GM21825 (cell line): ENCODE data around the gene HAX1.
"Not testable (repeated sequence)": the region's sequence is repeated elsewhere in the genome, so short reads cannot be mapped to it uniquely, and the experiment has no call there.

Experiments used
- ATAC-seq: cut with Tn5 transposase; IDR thresholded peaks from one replicate; pipeline ENCODE4 v1.9.1; 2021; ENCODE audit warnings: mild to moderate bottlenecking, moderate library complexity; ENCODE audit not compliant: unreplicated experiment

The HAX1 gene

DNA sequence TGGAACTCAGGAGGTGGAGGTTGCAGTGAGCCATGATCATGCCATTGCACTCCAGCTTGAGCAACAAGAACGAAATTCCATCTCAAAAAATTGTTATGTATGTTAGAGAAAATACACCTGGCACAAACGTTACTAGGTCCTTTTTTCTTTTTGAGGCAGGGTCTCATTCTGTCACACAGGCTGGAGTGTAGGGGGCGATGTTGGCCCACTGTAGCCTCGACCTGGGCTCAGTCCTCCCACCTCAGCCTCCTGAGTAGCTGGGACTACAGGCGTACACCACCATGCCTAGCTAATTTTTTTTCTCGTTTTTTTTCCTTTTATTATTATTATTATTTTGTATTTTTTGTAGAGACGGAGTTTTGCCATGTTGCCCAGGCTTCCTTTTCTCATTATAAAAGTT lies 4.4 kb downstream of the HAX1 start:
- no peak for ATAC-seq

GRCh38 chr1:154287591-154287990 lies 15.2 kb downstream of the HAX1 start:
- not testable (repeated sequence) for ATAC-seq

- ATAC-seq = no peak
Measured at GRCh38 chr1:154288661-154289060, 16.2 kb downstream of the HAX1 start.

DNA sequence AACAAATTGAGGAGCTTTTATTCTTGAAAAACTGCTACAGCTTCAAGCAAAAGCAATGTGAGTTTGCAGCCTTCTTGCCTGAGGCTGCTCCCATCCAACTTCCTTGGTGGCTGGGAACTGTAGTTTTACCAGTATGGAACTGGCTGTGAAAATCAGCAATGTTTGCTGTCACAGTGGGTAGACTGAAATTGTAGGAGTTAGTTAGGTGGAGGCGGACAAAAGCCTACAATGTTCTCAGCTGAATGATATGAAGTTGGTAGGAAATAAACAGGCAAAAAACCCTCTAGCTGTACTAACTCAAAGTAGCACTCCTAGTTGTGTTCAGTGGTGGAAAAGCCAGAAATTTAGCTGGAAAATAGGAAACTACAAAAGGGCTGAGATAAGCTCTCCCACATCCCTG lies 18.5 kb downstream of the HAX1 start:
- ATAC-seq = no peak

GRCh38 chr1:154295408-154296235 lies 23.2 kb downstream of the HAX1 start:
- ATAC-seq = no peak

DNA sequence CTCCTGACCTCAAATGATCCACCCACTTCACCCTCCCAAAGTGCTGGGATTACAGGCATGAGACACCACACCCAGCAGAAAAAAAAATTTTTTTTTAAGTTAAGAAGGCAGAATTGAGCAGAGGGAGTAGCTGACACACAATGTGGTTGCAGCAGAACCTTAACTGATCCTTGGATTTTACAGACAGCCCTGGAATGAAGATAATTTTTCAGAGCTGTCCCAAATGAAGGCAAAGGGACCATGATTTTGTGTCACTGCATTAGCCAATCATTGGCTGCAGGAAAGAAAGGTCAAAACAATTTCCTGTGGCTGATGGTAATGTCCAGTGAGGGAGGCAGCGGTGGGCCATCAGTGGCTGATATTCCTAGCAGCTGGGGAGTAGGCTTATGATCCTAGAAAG lies 29.2 kb downstream of the HAX1 start:
- ATAC-seq = no peak

GRCh38 chr1:154304664-154305337 lies 32.4 kb downstream of the HAX1 start:
- ATAC-seq = no peak

DNA sequence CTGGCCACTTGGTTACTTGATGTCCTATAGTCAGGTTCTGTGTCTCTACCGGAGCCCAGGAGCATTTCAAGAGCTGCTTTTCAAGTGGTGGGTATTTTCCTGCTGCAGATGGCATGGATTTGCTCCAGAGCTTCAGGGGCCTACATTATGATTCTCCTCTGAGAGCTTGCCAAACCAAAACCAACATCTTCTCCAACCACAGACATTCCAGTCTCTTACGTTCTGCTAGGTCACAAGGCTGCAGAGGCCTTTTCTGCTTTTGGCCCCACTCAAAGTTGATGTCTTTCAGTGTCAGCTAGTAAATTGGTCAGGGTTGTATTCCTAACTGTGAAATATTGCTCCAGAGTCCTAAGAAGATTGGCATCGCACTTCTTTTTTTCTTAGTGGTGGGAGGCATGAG lies 33.7 kb downstream of the HAX1 start:
- no peak for ATAC-seq

- ATAC-seq = not testable (repeated sequence)
Measured at GRCh38 chr1:154307670-154308270, 35.3 kb downstream of the HAX1 start.

DNA sequence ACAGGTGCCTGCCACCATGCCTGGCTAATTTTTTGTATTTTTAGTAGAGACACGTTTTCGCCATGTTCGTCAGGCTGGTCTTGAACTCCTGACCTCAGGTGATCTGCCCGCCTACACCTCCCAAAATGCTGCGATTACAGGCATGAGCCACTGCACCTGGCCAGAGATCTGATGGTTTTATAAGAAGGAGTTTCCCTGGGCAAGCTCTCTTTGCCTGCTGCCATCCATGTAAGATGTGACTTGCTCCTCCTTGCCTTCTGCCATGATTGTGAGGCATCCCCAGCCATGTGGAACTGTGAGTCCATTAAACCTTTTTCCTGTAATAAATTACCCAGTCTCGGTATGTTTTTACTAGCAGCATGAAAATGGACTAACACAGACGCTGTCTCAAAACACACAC lies 36.7 kb downstream of the HAX1 start:
- not testable (repeated sequence) for ATAC-seq

- not testable (repeated sequence) for ATAC-seq
Measured at GRCh38 chr1:154312229-154313065, 40.0 kb downstream of the HAX1 start.

DNA sequence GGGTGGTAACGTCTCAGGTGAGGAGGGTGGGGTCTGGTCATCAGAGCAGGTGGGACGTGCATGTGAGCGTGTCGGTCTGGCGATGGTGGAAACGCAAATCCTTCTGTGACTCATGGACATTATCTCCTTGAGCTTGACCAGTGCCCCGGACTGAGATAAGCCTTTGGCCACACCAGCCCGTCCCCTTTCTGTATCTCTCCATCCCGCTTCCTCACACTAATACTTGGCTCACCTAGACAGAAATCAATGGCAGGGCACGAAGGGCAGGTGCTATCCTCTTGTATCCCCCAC lies 40.6 kb downstream of the HAX1 start:
- no peak for ATAC-seq

DNA sequence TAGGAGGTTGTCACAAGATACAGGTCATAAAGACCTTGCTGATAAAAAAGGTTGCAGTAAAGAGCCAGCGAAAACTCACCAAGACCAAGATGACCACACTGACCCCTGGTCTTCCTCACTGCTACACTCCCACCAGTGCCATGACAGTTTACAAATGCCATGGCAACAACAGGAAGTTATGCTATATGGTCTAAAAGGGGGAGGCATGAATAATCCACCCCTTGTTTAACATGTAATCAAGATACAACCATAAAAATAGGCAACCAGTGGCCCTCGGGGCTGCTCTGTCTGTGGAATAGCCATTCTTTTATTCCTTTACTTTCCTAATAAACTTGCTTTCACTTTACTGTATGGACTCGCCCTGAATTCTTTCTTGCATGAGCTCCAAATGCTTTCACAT lies 41.8 kb downstream of the HAX1 start:
- ATAC-seq = not testable (repeated sequence)

GRCh38 chr1:154316704-154317103 lies 44.3 kb downstream of the HAX1 start:
- no peak for ATAC-seq

GRCh38 chr1:154318386-154318785 lies 46.0 kb downstream of the HAX1 start:
- no peak for ATAC-seq

- no peak for ATAC-seq
Measured at GRCh38 chr1:154320882-154321608, 48.6 kb downstream of the HAX1 start, which contains the start of gene AQP10. TSS of gene AQP10 (plus strand) at chr1:154321093. CDS start at chr1:154321156, 63 bp downstream.

DNA sequence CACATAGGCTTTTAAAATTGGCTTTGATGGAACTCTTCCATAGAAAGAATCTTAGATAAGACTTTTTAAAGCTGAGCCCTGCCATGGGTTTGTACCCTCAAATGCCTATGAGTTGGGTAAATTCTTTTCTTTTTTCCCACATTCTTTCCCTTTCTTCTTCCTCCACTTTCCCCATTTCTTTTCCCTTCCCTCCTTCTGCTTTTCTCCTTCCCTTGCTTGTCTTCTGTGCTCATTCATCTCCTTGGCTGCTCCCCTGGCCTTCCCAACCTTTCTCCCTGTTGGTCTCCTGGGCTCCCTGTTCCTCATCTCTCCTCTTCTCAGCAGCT lies 49.1 kb downstream of the HAX1 start:
- not testable (repeated sequence) for ATAC-seq

DNA sequence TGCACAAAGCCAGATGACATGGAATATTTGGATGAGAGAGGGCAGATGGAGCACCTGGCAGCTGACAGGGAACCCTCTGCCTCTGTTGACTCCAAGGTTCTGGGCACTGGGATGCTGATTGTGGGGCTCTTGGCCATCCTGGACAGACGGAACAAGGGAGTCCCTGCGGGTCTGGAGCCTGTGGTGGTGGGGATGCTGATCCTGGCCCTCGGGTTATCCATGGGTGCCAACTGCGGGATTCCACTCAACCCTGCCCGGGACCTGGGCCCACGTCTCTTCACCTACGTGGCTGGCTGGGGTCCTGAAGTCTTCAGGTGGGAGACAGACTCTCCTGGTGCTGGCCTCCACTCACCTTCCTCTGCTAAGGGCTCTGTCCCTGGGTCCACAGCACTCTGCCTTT lies 51.1 kb downstream of the HAX1 start:
- ATAC-seq = no peak

DNA sequence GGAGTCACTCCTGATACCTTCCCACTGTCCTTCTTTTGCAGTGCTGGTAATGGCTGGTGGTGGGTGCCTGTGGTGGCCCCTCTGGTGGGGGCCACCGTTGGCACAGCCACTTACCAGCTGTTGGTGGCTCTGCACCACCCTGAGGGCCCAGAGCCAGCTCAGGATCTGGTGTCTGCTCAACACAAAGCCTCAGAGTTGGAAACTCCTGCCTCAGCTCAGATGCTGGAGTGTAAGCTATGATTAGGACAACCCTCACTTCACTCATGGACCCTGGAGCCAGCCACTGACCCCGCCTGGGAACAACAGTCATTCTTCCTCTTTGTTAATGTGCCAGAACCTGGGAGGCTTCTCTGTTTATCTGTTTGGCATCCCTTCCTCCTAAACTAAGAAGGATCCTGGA lies 51.8 kb downstream of the HAX1 start:
- ATAC-seq = no peak

GRCh38 chr1:154324669-154325582 lies 52.5 kb downstream of the HAX1 start, which contains the start of gene ATP8B2:
TSS of gene ATP8B2 (plus strand) at chr1:154325525. CDS start at chr1:154328142, 2,617 bp downstream.
- ATAC-seq = no peak
